DOHH2 (cell line): ENCODE measurements around the gene MAGEF1.

Experiments
- H3F3A ChIP-seq: fragments of 200-600 bp; sonication (generic), shearing (Covaris generic); 2 replicates; pipeline ENCODE4 v1.6.0; 2016; ENCODE audit warnings: antibody characterized with exemption, mild to moderate bottlenecking; ENCODE audit not compliant: control insufficient read depth, insufficient read depth
- H3K27ac ChIP-seq: fragments of 200-600 bp; sonication (generic); 2 replicates; pipeline ENCODE4 v1.5.1; 2014; ENCODE audit warnings: low read depth, mild to moderate bottlenecking, low read length, moderate library complexity
- H3K27me3 ChIP-seq: fragments of 200-600 bp; sonication (generic); 2 replicates; pipeline ENCODE4 v1.6.1; 2014; ENCODE audit warnings: mild to moderate bottlenecking, low read length, mixed read lengths; ENCODE audit not compliant: control insufficient read depth
- H3K36me3 ChIP-seq: fragments of 200-600 bp; sonication (generic); 2 replicates; pipeline ENCODE4 v1.6.1; 2014; ENCODE audit warnings: mild to moderate bottlenecking, low read length, moderate library complexity, mixed read lengths; ENCODE audit not compliant: control insufficient read depth
- H3K4me1 ChIP-seq: fragments of 200-600 bp; sonication (generic); 2 replicates; pipeline ENCODE4 v1.6.1; 2014; ENCODE audit warnings: mild to moderate bottlenecking, low read length, mixed read lengths; ENCODE audit not compliant: control insufficient read depth
- H3K4me2 ChIP-seq: fragments of 200-600 bp; sonication (generic); 2 replicates; pipeline ENCODE4 v1.6.0; 2014; ENCODE audit warnings: mild to moderate bottlenecking, low read length, moderate library complexity
- H3K4me3 ChIP-seq: fragments of 200-600 bp; sonication (generic); 2 replicates; pipeline ENCODE4 v1.5.1; 2014; ENCODE audit warnings: mild to moderate bottlenecking, low read length, mixed read lengths
- H3K79me2 ChIP-seq: fragments of 200-600 bp; sonication (generic); 2 replicates; pipeline ENCODE4 v1.6.1; 2014; ENCODE audit warnings: mild to moderate bottlenecking, low read length, mixed read lengths; ENCODE audit not compliant: control insufficient read depth
- H3K9me2 ChIP-seq: fragments of 200-600 bp; sonication (generic); replicated peaks from 2 replicates; pipeline ENCODE4 v1.6.1; 2014; ENCODE audit warnings: mild to moderate bottlenecking, low read length, mixed read lengths; ENCODE audit not compliant: control insufficient read depth
- H3K9me3 ChIP-seq: fragments of 200-600 bp; sonication (generic); 2 replicates; pipeline ENCODE4 v1.6.1; 2014; ENCODE audit warnings: antibody characterized with exemption, low read length, mixed read lengths; ENCODE audit not compliant: control insufficient read depth, insufficient read depth
- H4K20me1 ChIP-seq: fragments of 200-600 bp; sonication (generic); 2 replicates; pipeline ENCODE4 v1.6.0; 2014; ENCODE audit warnings: low read depth, mild to moderate bottlenecking, antibody characterized with exemption, low read length, moderate library complexity; ENCODE audit not compliant: control insufficient read depth, insufficient read depth
- CTCF ChIP-seq: fragments of 200-600 bp; sonication (generic); IDR thresholded peaks from one replicate; pipeline ENCODE4 v1.5.1; 2014; ENCODE audit warnings: antibody characterized with exemption, mild to moderate bottlenecking, low read depth, low read length; ENCODE audit not compliant: poor library complexity, severe bottlenecking
- EZH2phosphoT487 ChIP-seq: fragments of 200-600 bp; sonication (generic); IDR thresholded peaks from 2 replicates; pipeline ENCODE4 v1.6.1; 2017; ENCODE audit warnings: borderline replicate concordance, mild to moderate bottlenecking, antibody characterized with exemption, low read length, moderate library complexity, mixed read lengths

Gene MAGEF1

GRCh38 chr3:184700759-184701158, 11.1 kb downstream of the MAGEF1 start:
- H3K27me3 ChIP-seq: peaks cover 7% of the 10 kb centered on the region
- no peaks in the 10 kb centered on the region for H3K36me3 ChIP-seq
- no peaks in the 10 kb centered on the region for H4K20me1 ChIP-seq
- TF ChIP-seq CTCF (no peak), EZH2phosphoT487 (no peak)
- H3K27ac ChIP-seq: no peak overlapping the region
- no peaks in the 10 kb centered on the region for H3K9me3 ChIP-seq
- no peaks in the 10 kb centered on the region for H3K79me2 ChIP-seq
- H3K9me2 ChIP-seq: no peaks in the 10 kb centered on the region
- H3K4me2 ChIP-seq: no peak overlapping the region
- no peaks in the 10 kb centered on the region for H3F3A ChIP-seq
- H3K4me1 ChIP-seq: no peaks in the 10 kb centered on the region
- no peak overlapping the region for H3K4me3 ChIP-seq

- Histone ChIP-seq H3K27me3 (peaks cover 15% of the 10 kb centered on the region), H3K4me1 (no peaks in the 10 kb centered on the region), H4K20me1 (no peaks in the 10 kb centered on the region), H3K9me2 (no peaks in the 10 kb centered on the region), H3K4me2 (no peak overlapping the region), H3F3A (no peaks in the 10 kb centered on the region), H3K27ac (no peak overlapping the region), H3K4me3 (no peak overlapping the region), H3K79me2 (no peaks in the 10 kb centered on the region), H3K36me3 (no peaks in the 10 kb centered on the region), H3K9me3 (no peaks in the 10 kb centered on the region)
- no peak for TF ChIP-seq EZH2phosphoT487
- no peak for TF ChIP-seq CTCF
These were observed 14.0 kb downstream of the MAGEF1 start for GRCh38 chr3:184697845-184698244.

GRCh38 chr3:184696697-184697096, 15.2 kb downstream of the MAGEF1 start:
- H3F3A ChIP-seq: no peaks in the 10 kb centered on the region

More at GRCh38 chr3:184696697-184697096, 15.2 kb downstream of the MAGEF1 start:
- Histone ChIP-seq H3K4me1 (peaks cover 5% of the 10 kb centered on the region), H3K9me3 (no peaks in the 10 kb centered on the region), H4K20me1 (no peaks in the 10 kb centered on the region), H3K79me2 (no peaks in the 10 kb centered on the region), H3K36me3 (no peaks in the 10 kb centered on the region), H3K27ac (no peak overlapping the region), H3K27me3 (peaks cover 19% of the 10 kb centered on the region), H3K4me3 (no peak overlapping the region), H3K9me2 (no peaks in the 10 kb centered on the region), H3K4me2 (no peak overlapping the region)
- TF ChIP-seq CTCF (no peak), EZH2phosphoT487 (no peak)
